22Rv1 (cell line): ENCODE data around the gene SLC24A4.

ENCODE experiments used
- ZFX ChIP-seq: fragments of 450-650 bp; IDR thresholded peaks from 2 replicates; pipeline ENCODE4 v1.6.1; 2017; ENCODE audit warnings: antibody characterized with exemption, borderline replicate concordance
- TF ChIP-seq, protein P1 (sequence below): fragments of 450-650 bp; IDR thresholded peaks from 2 replicates; pipeline ENCODE4 v1.5.1; 2017; ENCODE audit warnings: mild to moderate bottlenecking

DNA sequence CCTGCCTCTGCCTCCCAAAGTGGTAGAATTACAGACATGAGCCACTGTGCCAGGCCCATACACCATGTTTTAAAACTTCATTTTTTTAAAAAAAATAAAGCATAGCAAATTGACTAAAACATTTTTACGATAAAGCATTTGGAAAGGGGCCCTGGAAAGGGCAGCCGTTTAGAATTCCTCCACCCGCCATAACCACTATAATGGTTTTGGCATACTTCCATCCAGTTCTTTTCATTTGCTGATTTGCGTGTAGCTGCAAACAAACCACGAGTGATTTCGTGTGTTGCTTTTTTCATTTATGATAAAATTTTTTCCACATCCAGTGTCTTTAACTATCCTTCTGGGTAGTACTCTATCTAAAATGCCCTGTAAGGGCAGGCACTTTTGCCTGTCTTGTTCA lies 98.8 kb downstream of the SLC24A4 start:
- TF ChIP-seq, protein P1, sequence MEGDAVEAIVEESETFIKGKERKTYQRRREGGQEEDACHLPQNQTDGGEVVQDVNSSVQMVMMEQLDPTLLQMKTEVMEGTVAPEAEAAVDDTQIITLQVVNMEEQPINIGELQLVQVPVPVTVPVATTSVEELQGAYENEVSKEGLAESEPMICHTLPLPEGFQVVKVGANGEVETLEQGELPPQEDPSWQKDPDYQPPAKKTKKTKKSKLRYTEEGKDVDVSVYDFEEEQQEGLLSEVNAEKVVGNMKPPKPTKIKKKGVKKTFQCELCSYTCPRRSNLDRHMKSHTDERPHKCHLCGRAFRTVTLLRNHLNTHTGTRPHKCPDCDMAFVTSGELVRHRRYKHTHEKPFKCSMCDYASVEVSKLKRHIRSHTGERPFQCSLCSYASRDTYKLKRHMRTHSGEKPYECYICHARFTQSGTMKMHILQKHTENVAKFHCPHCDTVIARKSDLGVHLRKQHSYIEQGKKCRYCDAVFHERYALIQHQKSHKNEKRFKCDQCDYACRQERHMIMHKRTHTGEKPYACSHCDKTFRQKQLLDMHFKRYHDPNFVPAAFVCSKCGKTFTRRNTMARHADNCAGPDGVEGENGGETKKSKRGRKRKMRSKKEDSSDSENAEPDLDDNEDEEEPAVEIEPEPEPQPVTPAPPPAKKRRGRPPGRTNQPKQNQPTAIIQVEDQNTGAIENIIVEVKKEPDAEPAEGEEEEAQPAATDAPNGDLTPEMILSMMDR: no peak
- no peak for TF ChIP-seq ZFX
